Endothelial cell of umbilical vein (primary cell): Measurements from ENCODE around the gene CNDP1. TPM values are rescaled to one million over a fixed set of nuclear protein-coding genes. Genes with fewer than 3 reads are reported as not detected.

Experiments used
- BruUV-seq: library from RNA; stranded (reverse); fragments of 400-500 nt; replicated peaks from 2 replicates; lab custom pipeline; 2021; lab: Mats Ljungman, UMichigan
- CTCF ChIA-PET: fragments of 300-600, 350-600 bp; sonication (Branson Sonifier 250); formaldehyde crosslinking; loops from one replicate; lab custom pipeline; 2021; ENCODE audit warnings: antibody characterized with exemption, inconsistent platforms; lab: Charles Lee
- POLR2A ChIA-PET: fragments of 300-600, 350-600 bp; sonication (Branson Sonifier 250); formaldehyde crosslinking; loops from one replicate; lab custom pipeline; 2021; ENCODE audit warnings: antibody characterized with exemption, inconsistent platforms; lab: Charles Lee
- DNase-seq: peaks from one replicate; pipeline ENCODE4 v3.0.0-alpha.2; 2011; ENCODE audit warnings: low read depth, low spot score
- FAIRE-seq: peaks from 2 replicates; lab custom pipeline; 2011; peaks lifted over from hg19 to GRCh38; lab: Jason Lieb, UNC
- H2AFZ ChIP-seq: 2 replicates; pipeline ENCODE4 v1.6.0; 2012; ENCODE audit warnings: low read depth, low read length, control low read depth, inconsistent platforms
- H3K27ac ChIP-seq: 2 replicates; pipeline ENCODE4 v1.5.1; 2011; ENCODE audit warnings: low read depth, mild to moderate bottlenecking, control low read depth, low read length, moderate library complexity; ENCODE audit not compliant: insufficient read depth
- H3K27me3 ChIP-seq, 2 experiments: 2 replicates each; pipeline versions ENCODE4 v1.6.0 to v1.6.1; 2011; ENCODE audit warnings: low read length in 2 of 2, mixed read lengths in 1 of 2; ENCODE audit not compliant: control insufficient read depth in 2 of 2, insufficient read depth in 2 of 2
- H3K36me3 ChIP-seq, 2 experiments: 2 replicates in 1 of 2; 3 replicates in 1 of 2; pipeline ENCODE4 v1.5.1; 2011; ENCODE audit warnings: low read length in 2 of 2, mild to moderate bottlenecking in 1 of 2, moderate library complexity in 1 of 2; ENCODE audit not compliant: control insufficient read depth in 2 of 2, insufficient read depth in 2 of 2; ENCODE audit errors: extremely low read depth in 1 of 2
- H3K4me1 ChIP-seq: 3 replicates; pipeline ENCODE4 v1.5.1; 2011; ENCODE audit warnings: mild to moderate bottlenecking, low read length; ENCODE audit not compliant: control insufficient read depth, insufficient read depth; ENCODE audit errors: extremely low read depth
- H3K4me2 ChIP-seq: 2 replicates; pipeline ENCODE4 v1.6.1; 2011; ENCODE audit warnings: low read length, control low read depth, mixed read lengths; ENCODE audit not compliant: insufficient read depth
- H3K4me3 ChIP-seq, 3 experiments: fragments of 200-600 bp in 1 of 3; sonication (generic), shearing (Covaris generic) in 1 of 3; replicated peaks in 1 of 3; 2 replicates each; pipeline ENCODE4 v1.5.1; 2011 to 2016; ENCODE audit warnings: control low read depth in 3 of 3, low read length in 3 of 3, mild to moderate bottlenecking in 2 of 3, inconsistent platforms in 1 of 3, low read depth in 1 of 3, moderate library complexity in 1 of 3; ENCODE audit not compliant: insufficient read depth in 1 of 3
- H3K79me2 ChIP-seq: 2 replicates; pipeline ENCODE4 v1.6.0; 2012; ENCODE audit warnings: low read length, inconsistent platforms; ENCODE audit not compliant: control insufficient read depth, insufficient read depth
- H3K9ac ChIP-seq: replicated peaks from 2 replicates; pipeline ENCODE3; 2011; ENCODE audit warnings: low read length, control low read depth; ENCODE audit not compliant: insufficient read depth; ENCODE audit errors: extremely low read depth
- H3K9me1 ChIP-seq: replicated peaks from 3 replicates; pipeline ENCODE4 v1.6.0; 2011; ENCODE audit warnings: mild to moderate bottlenecking, low read length; ENCODE audit not compliant: control insufficient read depth, insufficient read depth; ENCODE audit errors: extremely low read depth
- H3K9me3 ChIP-seq: replicated peaks from 2 replicates; pipeline ENCODE4 v1.5.1; 2012; ENCODE audit warnings: low read length, inconsistent platforms; ENCODE audit not compliant: control insufficient read depth, insufficient read depth
- H4K20me1 ChIP-seq: replicated peaks from 2 replicates; pipeline ENCODE3; 2011; ENCODE audit warnings: mild to moderate bottlenecking, low read length; ENCODE audit not compliant: control insufficient read depth, insufficient read depth; ENCODE audit errors: extremely low read depth
- CTCF ChIP-seq, 2 donors: IDR thresholded peaks; 1 replicate in 1 of 2; 2 replicates in 1 of 2; pipeline ENCODE4 v1.5.1; 2011; ENCODE audit warnings: low read length in 2 of 2, mild to moderate bottlenecking in 2 of 2, moderate library complexity in 2 of 2, control low read depth in 1 of 2, inconsistent platforms in 1 of 2, low read depth in 1 of 2; ENCODE audit not compliant: insufficient read depth in 1 of 2; ENCODE audit errors: extremely low read depth in 1 of 2
- EZH2 ChIP-seq: IDR thresholded peaks from 2 replicates; pipeline ENCODE4 v1.6.1; 2012; ENCODE audit warnings: borderline replicate concordance, low read depth, mild to moderate bottlenecking, moderate library complexity, low read length, inconsistent platforms; ENCODE audit not compliant: severe bottlenecking
- FOS ChIP-seq: IDR thresholded peaks from 2 replicates; pipeline ENCODE4 v1.6.1; 2011; ENCODE audit warnings: mild to moderate bottlenecking, low read length, moderate library complexity, borderline replicate concordance; ENCODE audit not compliant: insufficient read depth
- GATA2 ChIP-seq: IDR thresholded peaks from 2 replicates; pipeline ENCODE4 v1.7.0; 2011; ENCODE audit warnings: low read depth, mild to moderate bottlenecking, moderate library complexity, mixed read lengths, low read length; ENCODE audit not compliant: insufficient read length, insufficient read depth
- JUN ChIP-seq: IDR thresholded peaks from 2 replicates; pipeline ENCODE4 v1.6.1; 2011; ENCODE audit warnings: borderline replicate concordance, low read depth; ENCODE audit not compliant: insufficient read length, insufficient read depth
- MAX ChIP-seq: IDR thresholded peaks from 2 replicates; pipeline ENCODE4 v1.6.1; 2011; ENCODE audit not compliant: insufficient read depth, insufficient read length
- MYC ChIP-seq: IDR thresholded peaks from one replicate; pipeline ENCODE4 v1.6.1; 2011; ENCODE audit warnings: mild to moderate bottlenecking, low read depth, low read length
- POLR2A ChIP-seq: IDR thresholded peaks from 2 replicates; pipeline ENCODE4 v1.6.1; 2012; ENCODE audit warnings: low read depth, mild to moderate bottlenecking, control low read depth, low read length
- POLR2AphosphoS5 ChIP-seq: IDR thresholded peaks from 2 replicates; pipeline ENCODE4 v1.6.1; 2012; ENCODE audit warnings: low read depth, mild to moderate bottlenecking, control low read depth, low read length, moderate library complexity; ENCODE audit not compliant: insufficient read depth
- dilution Hi-C: fragments of 300-500 bp; cut with MboI; formaldehyde crosslinking; loops from one replicate; pipeline ENCODE4 v1.15.0; 2019; ENCODE audit warnings: low sequenced_read_pairs; ENCODE audit not compliant: extremely low pct_ligation_motif_present
- intact Hi-C: fragments of 100-400 bp; cut with micrococcal nuclease; formaldehyde crosslinking; loops from one replicate; pipeline ENCODE4 v1.10.0; 2022
- polyA plus RNA-seq, 4 experiments: library from polyadenylated mRNA; depleted of rRNA in 3 of 4; stranded (reverse) in 3 of 4; unstranded in 1 of 4; fragments of >200 nt; gene quantifications; 2 replicates each; pipeline versions ENCODE4 v1.2.1 to v1.2.3, GENCODE V29; 2011 to 2012; ENCODE audit warnings: missing spikeins in 1 of 4
- total RNA-seq: library from RNA; stranded (reverse); gene quantifications from 2 replicates; pipeline ENCODE4 v1.2.3, GENCODE V29; 2021

The CNDP1 gene
- total and polyA plus RNA-seq, 2 donors (not counting 3 experiments of a cell fraction or from before 2014, with no cell fraction given), result not detected

DNA sequence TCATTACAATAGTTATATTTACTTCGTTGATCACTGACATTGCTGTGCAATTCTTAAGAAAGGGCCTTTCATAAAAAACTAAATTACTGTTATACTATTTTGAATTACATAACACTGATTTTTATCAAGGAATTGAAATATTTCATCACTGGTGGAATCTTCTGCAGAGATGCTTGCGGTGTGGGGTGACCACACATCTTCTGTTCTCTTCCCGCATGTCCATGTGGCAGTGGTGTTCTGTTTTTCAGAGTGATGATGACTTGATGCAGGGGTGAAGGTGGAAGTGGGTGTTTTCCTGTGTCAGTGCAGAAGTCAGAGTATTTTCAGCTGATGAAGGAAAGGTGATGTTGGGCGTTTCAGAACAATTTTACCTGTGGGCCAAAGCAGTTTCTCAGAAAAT is 31.2 kb upstream of the CNDP1 start:
- Histone ChIP-seq H2AFZ (no peak overlapping the region), H4K20me1 (no peaks in the 10 kb centered on the region), H3K9me1 (no peaks in the 10 kb centered on the region), H3K36me3 (peaks cover 7 to 28% of the 10 kb centered on the region in 2 experiments), H3K27ac (no peak overlapping the region), H3K4me2 (no peak overlapping the region), H3K79me2 (peaks cover 9% of the 10 kb centered on the region), H3K27me3 (no peaks in the 10 kb centered on the region), H3K9ac (no peak overlapping the region), H3K4me1 (peaks cover 3% of the 10 kb centered on the region), H3K4me3 (no peak overlapping the region), H3K9me3 (no peaks in the 10 kb centered on the region)
- dilution Hi-C loops, result no loop called here
- TF ChIP-seq GATA2 (no peak), CTCF (IDR thresholded peaks at IDR 0.05; ENCODE audit: extremely low read depth in 1 of 2, insufficient read depth in 1 of 2, low read depth in 1 of 2, low read length in 2 of 2) (no peak), POLR2AphosphoS5 (no peak)
- no TSS peak for BruUV-seq
- no peak for FAIRE-seq
- intact Hi-C loops, result no loop called here
- ChIA-PET POLR2A (no interaction called here), CTCF (no interaction called here)
- no peak for DNase-seq

- Histone ChIP-seq H3K27me3 (no peaks in the 10 kb centered on the region), H3K4me1 (no peaks in the 10 kb centered on the region), H3K79me2 (no peaks in the 10 kb centered on the region), H2AFZ (no peak overlapping the region), H3K9me3 (no peaks in the 10 kb centered on the region), H3K4me3 (no peak overlapping the region), H3K27ac (no peak overlapping the region), H3K9ac (no peak overlapping the region), H3K4me2 (no peak overlapping the region), H3K9me1 (no peaks in the 10 kb centered on the region), H4K20me1 (no peaks in the 10 kb centered on the region), H3K36me3 (peaks cover 13 to 40% of the 10 kb centered on the region in 2 experiments)
- TF ChIP-seq POLR2AphosphoS5 (no peak), MYC (no peak), MAX (no peak), POLR2A (no peak), CTCF (IDR thresholded peaks at IDR 0.05; ENCODE audit: extremely low read depth in 1 of 2, insufficient read depth in 1 of 2, low read depth in 1 of 2, low read length in 2 of 2) (no peak), JUN (no peak), EZH2 (no peak), FOS (no peak), GATA2 (no peak)
- ChIA-PET POLR2A (no interaction called here), CTCF (no interaction called here)
- FAIRE-seq (no peak), DNase-seq (no peak)
- no TSS peak for BruUV-seq
- dilution Hi-C loops, result no loop called here
- intact Hi-C loops, result no loop called here
Measured at GRCh38 chr18:74505776-74506175, 28.5 kb upstream of the CNDP1 start.
